T-helper 1 cell (primary cell): ENCODE data around the gene GPR176.
"Not testable (repeated sequence)": the region's sequence is repeated elsewhere in the genome, so short reads cannot be mapped to it uniquely, and the experiment has no call there.

Experiments used
- DNase-seq, 5 donors: peaks; one replicate each; pipeline ENCODE4 v3.0.0-alpha.2; 2012 to 2020

GPR176 gene

GRCh38 chr15:39934397-39935071 is 14.5 kb upstream of the GPR176 start:
- peak in 1 of 5 donors; percentile 20 for DNase-seq

- no peak for DNase-seq
Measured at GRCh38 chr15:39931615-39932014, 11.5 kb upstream of the GPR176 start.

- no peak for DNase-seq
Measured at GRCh38 chr15:39926526-39926925, 6.5 kb upstream of the GPR176 start.

- DNase-seq, result no peak
Measured at GRCh38 chr15:39925112-39925842, 5.2 kb upstream of the GPR176 start.

GRCh38 chr15:39924437-39924836 is 4.4 kb upstream of the GPR176 start:
- DNase-seq, result no peak

- no peak for DNase-seq
Measured at GRCh38 chr15:39922462-39923092, 2.5 kb upstream of the GPR176 start.

- DNase-seq, result no peak
Measured at GRCh38 chr15:39921274-39921638, 1.2 kb upstream of the GPR176 start.

- peak; percentile 49 to 79 (median 67) for DNase-seq
Measured at GRCh38 chr15:39920510-39921273, 626 bp upstream of the GPR176 start.

GRCh38 chr15:39919411-39919747 is 687 bp downstream of the GPR176 start:
- DNase-seq, result no peak

GRCh38 chr15:39918688-39919385 is 1.2 kb downstream of the GPR176 start:
- no peak for DNase-seq

- DNase-seq, result no peak
Measured at GRCh38 chr15:39914977-39915376, 5.1 kb downstream of the GPR176 start.

- DNase-seq, result no peak
Measured at GRCh38 chr15:39909007-39909406, 11.1 kb downstream of the GPR176 start.

- no peak for DNase-seq
Measured at GRCh38 chr15:39908186-39908585, 11.9 kb downstream of the GPR176 start.

GRCh38 chr15:39907216-39907615 is 12.8 kb downstream of the GPR176 start:
- no peak for DNase-seq

GRCh38 chr15:39904115-39904514 is 16.0 kb downstream of the GPR176 start:
- DNase-seq, result no peak

- DNase-seq, result no peak
Measured at GRCh38 chr15:39898317-39898716, 21.7 kb downstream of the GPR176 start.

GRCh38 chr15:39896846-39897245 is 23.2 kb downstream of the GPR176 start:
- DNase-seq, result no peak

GRCh38 chr15:39896101-39896500 is 24.0 kb downstream of the GPR176 start:
- DNase-seq, result no peak

- not testable (repeated sequence) for DNase-seq
Measured at GRCh38 chr15:39893051-39893450, 27.0 kb downstream of the GPR176 start.

- DNase-seq, result no peak
Measured at GRCh38 chr15:39892418-39892817, 27.6 kb downstream of the GPR176 start.

- DNase-seq, result no peak
Measured at GRCh38 chr15:39890621-39891020, 29.4 kb downstream of the GPR176 start.

- no peak for DNase-seq
Measured at GRCh38 chr15:39889601-39890000, 30.5 kb downstream of the GPR176 start.

- DNase-seq, result no peak
Measured at GRCh38 chr15:39888809-39889208, 31.3 kb downstream of the GPR176 start.
